IPS DF 19.7 (cell line): ENCODE data around the gene LYSMD3.

Experiments used
- DNase-seq: peaks from one replicate; pipeline ENCODE4 v3.0.0-alpha.2; 2013; ENCODE audit warnings: low read depth, low spot score

The LYSMD3 gene

GRCh38 chr5:90548069-90548593 lies 18.7 kb upstream of the LYSMD3 start:
- DNase-seq = no peak

- no peak for DNase-seq
Observed at GRCh38 chr5:90547072-90547536, 17.7 kb upstream of the LYSMD3 start.

- no peak for DNase-seq
Observed at GRCh38 chr5:90546216-90546837, 16.9 kb upstream of the LYSMD3 start.

GRCh38 chr5:90545511-90545910 lies 16.1 kb upstream of the LYSMD3 start:
- no peak for DNase-seq

GRCh38 chr5:90542827-90543519 lies 13.6 kb upstream of the LYSMD3 start:
- no peak for DNase-seq

GRCh38 chr5:90534922-90535321 lies 5.5 kb upstream of the LYSMD3 start:
- DNase-seq = no peak

GRCh38 chr5:90533794-90534193 lies 4.4 kb upstream of the LYSMD3 start:
- no peak for DNase-seq

GRCh38 chr5:90530736-90531487 lies 1.5 kb upstream of the LYSMD3 start:
- no peak for DNase-seq

GRCh38 chr5:90529939-90530677 lies 724 bp upstream of the LYSMD3 start:
- DNase-seq = peak; percentile 35

- no peak for DNase-seq
Observed at GRCh38 chr5:90528601-90529193, 687 bp downstream of the LYSMD3 start.

- DNase-seq = no peak
Observed at GRCh38 chr5:90519081-90519480, 10.3 kb downstream of the LYSMD3 start.

- DNase-seq = no peak
Observed at GRCh38 chr5:90518661-90519060, 10.7 kb downstream of the LYSMD3 start.

- no peak for DNase-seq
Observed at GRCh38 chr5:90514520-90514919, 14.9 kb downstream of the LYSMD3 start.

- DNase-seq = no peak
Observed at GRCh38 chr5:90510438-90510837, 18.9 kb downstream of the LYSMD3 start.

- no peak for DNase-seq
Observed at GRCh38 chr5:90506221-90506620, 23.2 kb downstream of the LYSMD3 start.

GRCh38 chr5:90504743-90505142 lies 24.6 kb downstream of the LYSMD3 start:
- no peak for DNase-seq

- DNase-seq = no peak
Observed at GRCh38 chr5:90503596-90503995, 25.8 kb downstream of the LYSMD3 start.

GRCh38 chr5:90495146-90495545 lies 34.2 kb downstream of the LYSMD3 start:
- DNase-seq = no peak

- DNase-seq = no peak
Observed at GRCh38 chr5:90494043-90494442, 35.3 kb downstream of the LYSMD3 start.

- no peak for DNase-seq
Observed at GRCh38 chr5:90488791-90489190, 40.6 kb downstream of the LYSMD3 start.

- DNase-seq = no peak
Observed at GRCh38 chr5:90484540-90484939, 44.8 kb downstream of the LYSMD3 start.
